Measurements from ENCODE around the gene ZMYM5. TPM values are rescaled to one million over a fixed set of nuclear protein-coding genes. Genes with fewer than 3 reads are reported as not detected.

Gene ZMYM5
- total and polyA plus RNA-seq, 2 donors from 2014 or later, result 4.8 to 15.2 TPM

- TF ChIP-seq CTCF (IDR thresholded peaks at IDR 0.05; ENCODE audit: borderline replicate concordance, extremely low read depth, insufficient read depth), result peak; percentile 58
- Histone ChIP-seq H3K27me3 (ENCODE audit: control insufficient read depth, insufficient read depth, low read length) (no peaks in the 10 kb centered on the region), H3K9me3 (ENCODE audit: control insufficient read depth in 2 of 3, insufficient read depth in 1 of 3, low read length in 3 of 3) (no peaks in the 10 kb centered on the region), H3K9ac (ENCODE audit: low read length in 3 of 3) (peak overlapping the region; percentile 54 to 85 (median 54)), H3K36me3 (ENCODE audit: control insufficient read depth in 2 of 3, insufficient read depth in 3 of 3, low read length in 3 of 3) (no peaks in the 10 kb centered on the region), H3K27ac (ENCODE audit: low read depth in 2 of 2, low read length in 2 of 2) (peak overlapping the region; percentile 96 to 98), H3K4me1 (ENCODE audit: control insufficient read depth in 2 of 3, insufficient read depth in 2 of 3, low read depth in 1 of 3, low read length in 3 of 3) (peaks cover 2 to 9% (median 8%) of the 10 kb centered on the region in 3 donors), H3K4me3 (ENCODE audit: low read length in 3 of 3) (peak overlapping the region; percentile 35 to 81 (median 69))
- DNase-seq, result peak in 4 of 5 donors; percentile 76 to 94 (median 88)
- no peak for FAIRE-seq
- intact Hi-C loops (cut with DNase I), result no loop called here
These were observed 1.4 kb upstream of the ZMYM5 start for GRCh38 chr13:19864746-19865309.

- no peak for TF ChIP-seq CTCF (IDR thresholded peaks at IDR 0.05; ENCODE audit: borderline replicate concordance, extremely low read depth, insufficient read depth)
- Histone ChIP-seq H3K9me3 (ENCODE audit: control insufficient read depth in 2 of 3, insufficient read depth in 1 of 3, low read length in 3 of 3) (no peaks in the 10 kb centered on the region), H3K9ac (ENCODE audit: low read length in 3 of 3) (peak overlapping the region; percentile 54 to 85 (median 54)), H3K27ac (ENCODE audit: low read depth in 2 of 2, low read length in 2 of 2) (peak overlapping the region; percentile 96 to 98), H3K36me3 (ENCODE audit: control insufficient read depth in 2 of 3, insufficient read depth in 3 of 3, low read length in 3 of 3) (no peaks in the 10 kb centered on the region), H3K4me1 (ENCODE audit: control insufficient read depth in 2 of 3, insufficient read depth in 2 of 3, low read depth in 1 of 3, low read length in 3 of 3) (peaks cover 2 to 9% (median 8%) of the 10 kb centered on the region in 3 donors), H3K4me3 (ENCODE audit: low read length in 3 of 3) (peak overlapping the region; percentile 35 to 81 (median 69)), H3K27me3 (ENCODE audit: control insufficient read depth, insufficient read depth, low read length) (no peaks in the 10 kb centered on the region)
- FAIRE-seq (no peak), DNase-seq (peak; percentile 83 to 95 (median 89))
- intact Hi-C loops (cut with DNase I), result no loop called here
These were observed 736 bp upstream of the ZMYM5 start for GRCh38 chr13:19864024-19864745.

GRCh38 chr13:19862481-19863313 is 752 bp downstream of the ZMYM5 start:
- TF ChIP-seq CTCF (IDR thresholded peaks at IDR 0.05; ENCODE audit: borderline replicate concordance, extremely low read depth, insufficient read depth), result no peak
- DNase-seq (peak; percentile 42 to 83 (median 67)), FAIRE-seq (no peak)
- Histone ChIP-seq H3K9me3 (ENCODE audit: control insufficient read depth in 2 of 3, insufficient read depth in 1 of 3, low read length in 3 of 3) (no peaks in the 10 kb centered on the region), H3K9ac (ENCODE audit: low read length in 3 of 3) (peak overlapping the region; percentile 78 to 93 (median 80)), H3K27ac (ENCODE audit: low read depth in 2 of 2, low read length in 2 of 2) (peak overlapping the region; percentile 93 to 95), H3K27me3 (ENCODE audit: control insufficient read depth, insufficient read depth, low read length) (no peaks in the 10 kb centered on the region), H3K4me1 (ENCODE audit: control insufficient read depth in 2 of 3, insufficient read depth in 2 of 3, low read depth in 1 of 3, low read length in 3 of 3) (peaks cover 2 to 9% (median 8%) of the 10 kb centered on the region in 3 donors), H3K4me3 (ENCODE audit: low read length in 3 of 3) (peak overlapping the region; percentile 85 to 96 (median 87)), H3K36me3 (ENCODE audit: control insufficient read depth in 2 of 3, insufficient read depth in 3 of 3, low read length in 3 of 3) (peaks cover 0 to 2% (median 0%) of the 10 kb centered on the region in 3 donors)
- intact Hi-C loops (cut with DNase I), result no loop called here

All from kidney (tissue), 14 donors.